Stimulated activated CD8-positive, alpha-beta memory T cell treated with anti-CD3 and anti-CD28 coated beads, Interleukin-7, amount 100 ng/mL, for 24 hours (primary cell): ENCODE data around the gene EPDR1.

ENCODE experiments used
- DNase-seq: peaks from one replicate; pipeline ENCODE4 v3.0.0-alpha.2; 2020; ENCODE audit warnings: low read depth

EPDR1 gene

DNA sequence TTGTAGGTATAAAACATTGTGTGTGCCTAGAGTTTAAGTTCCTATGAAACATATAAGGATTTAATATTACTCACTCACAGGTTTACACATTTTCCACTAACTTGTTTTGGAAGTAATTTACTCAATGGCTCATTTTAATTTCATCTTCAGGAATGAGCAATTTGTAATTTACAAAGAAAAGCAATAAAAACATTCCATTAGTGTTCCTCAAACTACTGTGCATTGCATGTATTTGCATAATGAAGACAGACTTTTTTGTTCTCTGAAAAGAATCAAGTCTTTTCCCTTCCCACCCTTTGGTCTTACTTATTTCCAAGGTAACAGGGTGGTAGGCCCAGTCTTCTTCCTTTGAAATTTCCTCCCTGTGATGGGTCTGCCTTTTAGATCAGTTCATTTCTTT lies 61.2 kb downstream of the EPDR1 start:
- no peak for DNase-seq

DNA sequence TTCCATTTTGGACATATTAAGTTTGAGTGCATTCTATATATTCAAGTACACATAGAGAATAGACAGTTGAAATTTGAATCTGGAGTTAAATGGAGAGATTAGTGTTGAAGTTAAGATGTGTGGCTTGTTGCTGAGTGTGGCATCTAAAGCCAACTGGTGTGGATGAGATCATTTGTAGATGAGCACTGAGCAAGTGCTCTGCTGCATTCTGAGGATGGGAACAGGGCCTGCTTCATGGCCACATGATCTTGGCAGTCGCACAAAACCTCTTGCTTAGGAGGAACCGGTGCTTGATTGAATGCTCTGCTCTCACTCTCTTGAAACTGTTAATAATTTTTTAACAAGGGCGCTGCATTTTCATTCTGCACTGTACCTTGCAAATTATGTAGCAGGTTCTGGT lies 62.0 kb downstream of the EPDR1 start:
- DNase-seq = no peak

DNA sequence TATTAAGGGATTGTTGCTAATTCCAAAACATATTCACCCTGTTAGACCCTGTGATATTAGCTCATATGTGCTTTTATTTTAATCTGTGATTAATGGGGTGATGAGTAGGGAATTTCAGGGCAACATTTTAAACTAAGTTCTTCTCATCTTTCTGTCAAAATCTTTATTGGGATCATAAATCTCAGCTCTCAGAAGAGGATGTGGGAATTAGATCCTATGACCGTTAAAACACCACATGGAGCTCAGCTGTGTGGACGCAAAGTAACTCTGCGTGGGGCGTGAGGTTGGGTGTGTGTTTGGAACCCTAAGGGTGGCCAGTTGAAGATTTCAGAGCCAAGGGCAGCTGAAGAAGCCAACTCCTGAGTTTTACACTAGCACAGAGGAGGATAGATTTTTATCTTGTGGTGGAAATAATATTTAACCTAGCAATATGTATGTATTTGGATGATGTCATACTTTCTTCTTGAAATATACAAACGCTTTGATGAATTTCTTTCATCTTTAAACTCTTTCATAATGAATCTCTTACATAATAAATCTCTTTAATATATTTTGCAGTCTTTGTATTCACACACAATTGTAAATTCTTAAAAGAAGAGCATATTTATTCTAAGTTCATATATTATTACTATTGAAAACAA lies 64.4 kb downstream of the EPDR1 start:
- no peak for DNase-seq

DNA sequence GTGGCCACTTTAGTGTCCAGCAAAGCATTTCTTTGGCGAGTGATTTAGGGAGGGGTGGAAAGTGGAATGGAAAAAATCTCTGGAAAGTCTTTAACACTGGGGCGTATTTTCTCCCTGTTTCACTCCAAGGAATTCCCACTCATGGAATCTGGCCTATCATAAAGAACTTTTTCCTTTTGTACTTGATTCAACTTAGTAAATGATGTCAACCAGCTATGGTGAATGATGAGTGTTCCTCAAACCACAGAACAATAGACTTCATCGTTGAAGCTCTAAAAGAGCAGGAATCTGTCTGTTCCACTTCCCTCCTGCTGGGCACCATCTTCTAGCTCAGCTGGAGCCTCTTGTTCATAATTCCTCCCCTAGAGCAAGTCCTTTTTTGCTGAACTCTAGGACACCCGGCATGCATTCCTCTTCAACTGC lies 66.5 kb downstream of the EPDR1 start:
- DNase-seq = no peak

DNA sequence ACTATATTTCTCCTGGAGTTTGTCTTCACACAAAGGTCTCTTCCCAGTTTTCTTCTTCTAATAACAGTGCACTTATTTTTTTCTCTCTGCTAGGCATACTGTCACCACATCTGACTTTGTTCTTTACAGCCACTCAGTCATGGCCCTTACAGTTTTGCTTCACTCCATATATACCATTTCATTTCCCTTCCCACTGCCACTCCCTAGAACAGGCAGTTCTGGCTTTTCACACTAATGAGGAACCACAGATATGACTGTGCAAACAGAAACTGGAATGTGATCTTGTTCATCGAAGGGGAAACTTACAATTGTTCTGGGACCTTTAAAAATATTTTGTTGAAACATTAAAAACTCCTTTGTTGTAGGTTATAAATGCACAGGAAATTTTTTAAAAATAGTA lies 67.3 kb downstream of the EPDR1 start:
- DNase-seq = no peak

GRCh38 chr7:37988721-37989650 lies 68.5 kb downstream of the EPDR1 start:
- DNase-seq = no peak

- no peak for DNase-seq
Observed at GRCh38 chr7:37990337-37990736, 69.9 kb downstream of the EPDR1 start.

DNA sequence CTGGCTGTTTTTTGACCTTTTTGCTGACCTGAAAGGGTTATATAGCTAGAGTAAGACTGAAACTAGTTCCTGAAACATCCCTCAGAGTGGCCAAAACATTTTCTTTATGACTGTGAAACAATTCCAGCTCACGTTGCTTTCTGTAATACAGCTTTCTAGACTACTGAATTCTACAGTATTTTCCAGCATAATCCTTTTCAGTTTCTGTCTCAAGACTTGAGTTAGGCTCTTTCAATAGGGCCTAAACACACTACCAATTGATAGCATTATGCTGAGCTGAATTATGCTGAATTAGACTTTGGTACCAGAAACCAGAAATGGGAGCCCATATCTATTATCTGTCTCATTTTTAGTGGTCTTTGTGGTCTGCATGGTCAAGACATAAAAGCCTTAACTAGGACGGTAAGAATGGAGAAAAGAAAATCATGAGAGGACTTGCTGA lies 72.6 kb downstream of the EPDR1 start:
- DNase-seq = no peak

DNA sequence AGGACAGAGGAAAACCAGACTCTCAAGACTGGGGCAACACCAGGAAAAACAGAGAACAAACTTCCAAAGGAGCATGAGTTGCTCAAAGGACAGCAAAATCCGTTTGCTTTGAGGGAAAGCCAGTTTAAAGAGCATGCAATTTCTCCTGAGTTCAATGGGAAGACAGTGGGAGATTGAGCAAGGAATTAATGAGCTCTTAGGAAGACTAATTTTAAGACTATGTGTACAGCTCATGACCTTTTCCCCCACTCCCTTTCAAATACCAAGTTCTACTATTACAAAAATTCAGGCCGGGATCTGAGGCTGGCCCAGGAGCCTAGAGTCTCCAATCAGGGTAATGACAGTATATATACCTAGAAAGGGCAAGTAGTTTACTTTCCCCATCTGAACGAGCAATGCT lies 79.2 kb downstream of the EPDR1 start:
- no peak for DNase-seq

- no peak for DNase-seq
Observed at GRCh38 chr7:38000272-38000671, 79.8 kb downstream of the EPDR1 start.
